Measurements from ENCODE around the gene CARS2. TPM values are rescaled to one million over a fixed set of nuclear protein-coding genes. Genes with fewer than 3 reads are reported as not detected.
"Not testable (repeated sequence)": the region's sequence is repeated elsewhere in the genome, so short reads cannot be mapped to it uniquely, and the experiment has no call there.

Gene CARS2
- total RNA-seq, 1 experiment from 2014 or later, result 24.8 TPM

- H3K4me1 Mint-ChIP-seq (ENCODE audit: low read depth, unreplicated experiment), result peaks cover 14% of the 10 kb centered on the region
- no peak overlapping the region for H3K27ac Mint-ChIP-seq (ENCODE audit: unreplicated experiment)
- DNase-seq, result no peak
- TSS peak; percentile 57 for BruUV-seq (replicated peaks)
- peak overlapping the region; percentile 69 for H3K4me3 Mint-ChIP-seq (ENCODE audit: low read depth, unreplicated experiment)
- no peaks in the 10 kb centered on the region for H3K27me3 Mint-ChIP-seq (ENCODE audit: unreplicated experiment)
- CTCF ChIA-PET, result interaction anchor here (0.6 kb wide), 1 partner anchor 40 kb away, joined by 3 read pairs; no protein-coding TSS in a partner anchor
- no peak for TF ChIP-seq CTCF (IDR thresholded peaks at IDR 0.05; ENCODE audit: unreplicated experiment)
- peaks cover 26% of the 10 kb centered on the region for H3K36me3 Mint-ChIP-seq (ENCODE audit: insufficient read depth, unreplicated experiment)
- intact Hi-C loops (cut with micrococcal nuclease; ENCODE audit: unreplicated experiment), result no loop called here
- no peaks in the 10 kb centered on the region for H3K9me3 Mint-ChIP-seq (ENCODE audit: low read depth, unreplicated experiment)
These were observed 91.0 kb downstream of the CARS2 start for GRCh38 chr13:110615005-110615321.

- no TSS peak for BruUV-seq (replicated peaks)
- Mint-ChIP-seq H3K4me1 (ENCODE audit: low read depth, unreplicated experiment) (peaks cover 14% of the 10 kb centered on the region), H3K9me3 (ENCODE audit: low read depth, unreplicated experiment) (no peaks in the 10 kb centered on the region), H3K4me3 (ENCODE audit: low read depth, unreplicated experiment) (peak overlapping the region; percentile 54), H3K27me3 (ENCODE audit: unreplicated experiment) (no peaks in the 10 kb centered on the region), H3K27ac (ENCODE audit: unreplicated experiment) (peak overlapping the region; percentile 67), H3K36me3 (ENCODE audit: insufficient read depth, unreplicated experiment) (peaks cover 21% of the 10 kb centered on the region)
- CTCF ChIA-PET, result no interaction called here
- DNase-seq, result no peak
- intact Hi-C loops (cut with micrococcal nuclease; ENCODE audit: unreplicated experiment), result no loop called here
- TF ChIP-seq CTCF (IDR thresholded peaks at IDR 0.05; ENCODE audit: unreplicated experiment), result no peak
These were observed 94.8 kb downstream of the CARS2 start for GRCh38 chr13:110610955-110611595.

GRCh38 chr13:110607675-110608224 lies 98.2 kb downstream of the CARS2 start:
- Mint-ChIP-seq H3K9me3 (ENCODE audit: low read depth, unreplicated experiment) (no peaks in the 10 kb centered on the region), H3K27me3 (ENCODE audit: unreplicated experiment) (no peaks in the 10 kb centered on the region), H3K27ac (ENCODE audit: unreplicated experiment) (no peak overlapping the region), H3K4me1 (ENCODE audit: low read depth, unreplicated experiment) (peaks cover 14% of the 10 kb centered on the region), H3K36me3 (ENCODE audit: insufficient read depth, unreplicated experiment) (peaks cover 5% of the 10 kb centered on the region), H3K4me3 (ENCODE audit: low read depth, unreplicated experiment) (no peak overlapping the region)
- DNase-seq, result no peak
- TF ChIP-seq CTCF (IDR thresholded peaks at IDR 0.05; ENCODE audit: unreplicated experiment), result no peak
- BruUV-seq (replicated peaks), result no TSS peak
- CTCF ChIA-PET, result no interaction called here
- intact Hi-C loops (cut with micrococcal nuclease; ENCODE audit: unreplicated experiment), result no loop called here

GRCh38 chr13:110606281-110606680 lies 99.6 kb downstream of the CARS2 start:
- intact Hi-C loops (cut with micrococcal nuclease; ENCODE audit: unreplicated experiment); BruUV-seq (replicated peaks): not testable (repeated sequence)

GRCh38 chr13:110605132-110605531 lies 100.8 kb downstream of the CARS2 start:
- DNase-seq, result no peak
- intact Hi-C loops (cut with micrococcal nuclease; ENCODE audit: unreplicated experiment), result no loop called here
- BruUV-seq (replicated peaks), result no TSS peak
- TF ChIP-seq CTCF (IDR thresholded peaks at IDR 0.05; ENCODE audit: unreplicated experiment), result no peak
- Mint-ChIP-seq H3K9me3 (ENCODE audit: low read depth, unreplicated experiment) (no peaks in the 10 kb centered on the region), H3K27ac (ENCODE audit: unreplicated experiment) (no peak overlapping the region), H3K36me3 (ENCODE audit: insufficient read depth, unreplicated experiment) (no peaks in the 10 kb centered on the region), H3K4me1 (ENCODE audit: low read depth, unreplicated experiment) (no peaks in the 10 kb centered on the region), H3K27me3 (ENCODE audit: unreplicated experiment) (no peaks in the 10 kb centered on the region), H3K4me3 (ENCODE audit: low read depth, unreplicated experiment) (no peak overlapping the region)
- CTCF ChIA-PET, result no interaction called here

More at GRCh38 chr13:110606281-110606680, 99.6 kb downstream of the CARS2 start:
- H3K27ac Mint-ChIP-seq (ENCODE audit: unreplicated experiment); CTCF ChIA-PET; H3K27me3 Mint-ChIP-seq (ENCODE audit: unreplicated experiment); H3K36me3 Mint-ChIP-seq (ENCODE audit: insufficient read depth, unreplicated experiment); H3K9me3 Mint-ChIP-seq (ENCODE audit: low read depth, unreplicated experiment); DNase-seq; H3K4me3 Mint-ChIP-seq (ENCODE audit: low read depth, unreplicated experiment); H3K4me1 Mint-ChIP-seq (ENCODE audit: low read depth, unreplicated experiment): not testable (repeated sequence)

Measured in Calu3 (cell line).